GM12892 (cell line): ENCODE results near the gene ANK2.

ENCODE experiments used
- POLR2A ChIP-seq: IDR thresholded peaks from 2 replicates; pipeline ENCODE4 v1.6.1; 2011; ENCODE audit warnings: low read depth, low read length, control low read depth
- POLR2AphosphoS5 ChIP-seq: IDR thresholded peaks from 2 replicates; pipeline ENCODE4 v1.6.1; 2011; ENCODE audit warnings: low read depth, low read length, control low read depth

- TF ChIP-seq POLR2AphosphoS5 (no peak), POLR2A (no peak)
Observed at GRCh38 chr4:113050371-113050755, 910 bp downstream of the ANK2 start.
